HEK293 (cell line): Measurements from ENCODE around the gene PARD3.

ENCODE experiments used
- CTCF ChIA-PET: fragments of 350-600 bp; formaldehyde crosslinking; extraction: SDS; loops from one replicate; lab custom pipeline; 2021; ENCODE audit warnings: antibody characterized with exemption; lab: Yijun Ruan, JAX
- POLR2A ChIA-PET: fragments of 300-600 bp; formaldehyde crosslinking; extraction: SDS; loops from one replicate; lab custom pipeline; 2020; ENCODE audit warnings: antibody characterized with exemption, inconsistent platforms; lab: Yijun Ruan, JAX
- H3K27ac ChIP-seq: fragments of 200-500 bp; sonication (Bioruptor generic); 2 replicates; pipeline ENCODE4 v1.5.1; 2014; ENCODE audit warnings: low read depth, low read length, control low read depth, inconsistent platforms; ENCODE audit errors: extremely low read depth
- H3K36me3 ChIP-seq, 2 experiments: fragments of 200-500 bp in 1 of 2; sonication (Bioruptor generic) in 1 of 2; 1 replicate in 1 of 2; 2 replicates in 1 of 2; pipeline ENCODE4 v1.5.1; 2014 to 2017; ENCODE audit warnings: inconsistent platforms in 2 of 2, low read length in 2 of 2; ENCODE audit not compliant: control insufficient read depth in 2 of 2, insufficient read depth in 1 of 2
- H3K4me1 ChIP-seq: fragments of 200-500 bp; sonication (Bioruptor generic); 2 replicates; pipeline ENCODE4 v1.5.1; 2014; ENCODE audit warnings: mild to moderate bottlenecking, low read length, inconsistent platforms; ENCODE audit not compliant: control insufficient read depth, insufficient read depth
- H3K4me3 ChIP-seq: 2 replicates; pipeline ENCODE4 v1.5.1; 2011; ENCODE audit warnings: low read depth, mild to moderate bottlenecking, control low read depth, low read length, moderate library complexity
- H3K9me3 ChIP-seq: fragments of 200-500 bp; sonication (Bioruptor generic); 2 replicates; pipeline ENCODE4 v1.5.1; 2014; ENCODE audit warnings: low read depth, low read length, inconsistent platforms; ENCODE audit not compliant: control insufficient read depth, insufficient read depth
- BCL11B ChIP-seq: fragments of 450-650 bp; formaldehyde crosslinking; IDR thresholded peaks from 2 replicates; pipeline ENCODE4 v1.5.1; 2016; ENCODE audit warnings: low read depth, missing biosample characterization, missing genetic modification characterization
- HOXD13 ChIP-seq: sonication (generic); formaldehyde crosslinking; IDR thresholded peaks from 2 replicates; pipeline ENCODE4 v1.8.0; 2022; ENCODE audit warnings: missing genetic modification reagents, borderline replicate concordance
- IKZF3 ChIP-seq: fragments of 450-650 bp; IDR thresholded peaks from 2 replicates; pipeline ENCODE4 v1.5.0; 2018; ENCODE audit warnings: missing biosample characterization, mild to moderate bottlenecking, missing genetic modification characterization, moderate library complexity
- ZNF10 ChIP-seq: fragments of 450-650 bp; formaldehyde crosslinking; IDR thresholded peaks from 2 replicates; pipeline ENCODE4 v1.5.1; 2017; ENCODE audit warnings: missing biosample characterization, missing genetic modification characterization
- ZNF121 ChIP-seq: fragments of 450-650 bp; formaldehyde crosslinking; IDR thresholded peaks from 2 replicates; pipeline ENCODE4 v1.5.1; 2016; ENCODE audit warnings: missing biosample characterization, missing genetic modification characterization
- ZNF23 ChIP-seq: fragments of 450-650 bp; formaldehyde crosslinking; IDR thresholded peaks from 2 replicates; pipeline ENCODE4 v1.5.1; 2016; ENCODE audit warnings: missing biosample characterization, missing genetic modification characterization, borderline replicate concordance
- ZNF324 ChIP-seq: fragments of 450-650 bp; formaldehyde crosslinking; IDR thresholded peaks from 2 replicates; pipeline ENCODE4 v1.5.1; 2016; ENCODE audit warnings: missing biosample characterization, missing genetic modification characterization
- ZNF335 ChIP-seq: fragments of 450-650 bp; formaldehyde crosslinking; conservative IDR thresholded peaks from 2 replicates; pipeline ENCODE4 v1.5.1; 2016; ENCODE audit warnings: missing biosample characterization, missing genetic modification characterization
- ZNF350 ChIP-seq: fragments of 450-650 bp; formaldehyde crosslinking; IDR thresholded peaks from 2 replicates; pipeline ENCODE4 v1.5.0; 2017; ENCODE audit warnings: missing biosample characterization, mild to moderate bottlenecking, missing genetic modification characterization
- ZNF366 ChIP-seq: fragments of 450-650 bp; formaldehyde crosslinking; conservative IDR thresholded peaks from 2 replicates; pipeline ENCODE4 v1.5.1; 2016; ENCODE audit warnings: missing biosample characterization, missing genetic modification characterization
- ZNF433 ChIP-seq: fragments of 450-650 bp; formaldehyde crosslinking; IDR thresholded peaks from 2 replicates; pipeline ENCODE4 v1.5.1; 2016; ENCODE audit warnings: missing biosample characterization, missing genetic modification characterization, low read depth
- ZNF501 ChIP-seq: fragments of 450-650 bp; formaldehyde crosslinking; IDR thresholded peaks from 2 replicates; pipeline ENCODE4 v1.5.1; 2016; ENCODE audit warnings: missing biosample characterization, missing genetic modification characterization
- ZNF600 ChIP-seq: fragments of 450-650 bp; formaldehyde crosslinking; IDR thresholded peaks from 2 replicates; pipeline ENCODE4 v1.5.1; 2016; ENCODE audit warnings: missing biosample characterization, missing genetic modification characterization
- ZNF624 ChIP-seq: fragments of 450-650 bp; formaldehyde crosslinking; IDR thresholded peaks from 2 replicates; pipeline ENCODE4 v1.5.1; 2017; ENCODE audit warnings: missing biosample characterization, missing genetic modification characterization
- ZNF843 ChIP-seq: fragments of 450-650 bp; formaldehyde crosslinking; IDR thresholded peaks from 2 replicates; pipeline ENCODE4 v1.5.1; 2016; ENCODE audit warnings: missing biosample characterization, missing genetic modification characterization
- ZSCAN30 ChIP-seq: fragments of 450-650 bp; IDR thresholded peaks from 2 replicates; pipeline ENCODE4 v1.5.1; 2018; ENCODE audit warnings: missing biosample characterization, mild to moderate bottlenecking, missing genetic modification characterization, moderate library complexity
- TF ChIP-seq, protein P1 (sequence below): fragments of 450-650 bp; formaldehyde crosslinking; IDR thresholded peaks from 2 replicates; pipeline ENCODE4 v1.5.1; 2017; ENCODE audit warnings: missing biosample characterization, missing genetic modification characterization
- TF ChIP-seq, protein P2 (sequence below): fragments of 450-650 bp; formaldehyde crosslinking; IDR thresholded peaks from 2 replicates; pipeline ENCODE4 v1.5.1; 2016; ENCODE audit warnings: missing biosample characterization, missing genetic modification characterization
- TF ChIP-seq, protein P3 (sequence below): sonication (generic); formaldehyde crosslinking; IDR thresholded peaks from 2 replicates; pipeline ENCODE4 v1.8.1; 2022; ENCODE audit warnings: mild to moderate bottlenecking, moderate library complexity, missing genetic modification reagents
- TF ChIP-seq, protein P4 (sequence below): fragments of 450-650 bp; formaldehyde crosslinking; IDR thresholded peaks from 2 replicates; pipeline ENCODE4 v1.5.1; 2017; ENCODE audit warnings: missing biosample characterization, mild to moderate bottlenecking, missing genetic modification characterization, moderate library complexity
- TF ChIP-seq, protein P5 (sequence below): fragments of 450-650 bp; formaldehyde crosslinking; IDR thresholded peaks from 2 replicates; pipeline ENCODE4 v1.5.1; 2016; ENCODE audit warnings: missing biosample characterization, missing genetic modification characterization
- TF ChIP-seq, protein P6 (sequence below): fragments of 450-650 bp; formaldehyde crosslinking; IDR thresholded peaks from 2 replicates; pipeline ENCODE4 v1.5.1; 2016; ENCODE audit warnings: missing biosample characterization, missing genetic modification characterization

The PARD3 gene

DNA sequence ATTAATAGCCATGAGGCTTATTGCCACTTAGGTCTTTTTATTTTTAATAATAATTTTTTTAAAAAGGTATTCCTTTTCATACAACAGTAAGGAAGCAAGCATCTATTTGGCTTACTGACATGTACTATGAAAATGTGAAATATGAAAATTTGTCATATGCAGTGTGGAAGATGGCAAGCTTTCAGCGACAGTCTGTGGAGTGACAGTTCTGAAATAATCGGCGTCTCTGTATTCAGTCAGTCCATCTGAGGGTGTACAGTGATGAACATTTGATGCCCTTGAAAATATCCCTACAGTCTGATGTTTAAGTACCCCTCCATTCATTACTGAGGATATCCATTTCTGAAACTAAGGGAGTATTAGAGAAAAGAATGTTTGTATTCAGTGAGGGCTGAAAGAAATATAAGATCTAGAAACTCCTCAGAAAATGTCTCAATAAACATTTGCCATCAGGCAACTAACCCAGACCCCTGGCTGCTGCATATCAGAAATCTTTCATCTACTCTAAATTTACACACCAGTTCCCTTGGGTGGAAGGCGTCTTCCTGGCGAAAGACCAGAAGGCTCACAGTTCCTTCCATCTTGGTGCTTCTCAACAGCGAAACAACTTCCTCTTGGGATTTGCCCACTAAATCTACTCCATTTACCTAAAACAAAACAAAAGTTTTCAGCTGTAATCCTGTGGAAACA lies 440.6 kb downstream of the PARD3 start:
- no peak overlapping the region for H3K4me3 ChIP-seq
- H3K9me3 ChIP-seq, result no peaks in the 10 kb centered on the region
- H3K4me1 ChIP-seq, result no peaks in the 10 kb centered on the region
- CTCF ChIA-PET, result no interaction called here
- POLR2A ChIA-PET, result no interaction called here
- peaks cover 3 to 5% of the 10 kb centered on the region in 2 experiments; a peak in 2 of 3 replicates for H3K36me3 ChIP-seq
- TF ChIP-seq, protein P1, sequence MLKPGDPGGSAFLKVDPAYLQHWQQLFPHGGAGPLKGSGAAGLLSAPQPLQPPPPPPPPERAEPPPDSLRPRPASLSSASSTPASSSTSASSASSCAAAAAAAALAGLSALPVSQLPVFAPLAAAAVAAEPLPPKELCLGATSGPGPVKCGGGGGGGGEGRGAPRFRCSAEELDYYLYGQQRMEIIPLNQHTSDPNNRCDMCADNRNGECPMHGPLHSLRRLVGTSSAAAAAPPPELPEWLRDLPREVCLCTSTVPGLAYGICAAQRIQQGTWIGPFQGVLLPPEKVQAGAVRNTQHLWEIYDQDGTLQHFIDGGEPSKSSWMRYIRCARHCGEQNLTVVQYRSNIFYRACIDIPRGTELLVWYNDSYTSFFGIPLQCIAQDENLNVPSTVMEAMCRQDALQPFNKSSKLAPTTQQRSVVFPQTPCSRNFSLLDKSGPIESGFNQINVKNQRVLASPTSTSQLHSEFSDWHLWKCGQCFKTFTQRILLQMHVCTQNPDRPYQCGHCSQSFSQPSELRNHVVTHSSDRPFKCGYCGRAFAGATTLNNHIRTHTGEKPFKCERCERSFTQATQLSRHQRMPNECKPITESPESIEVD, result no peak
- TF ChIP-seq ZNF23, result no peak
- no peak overlapping the region for H3K27ac ChIP-seq

DNA sequence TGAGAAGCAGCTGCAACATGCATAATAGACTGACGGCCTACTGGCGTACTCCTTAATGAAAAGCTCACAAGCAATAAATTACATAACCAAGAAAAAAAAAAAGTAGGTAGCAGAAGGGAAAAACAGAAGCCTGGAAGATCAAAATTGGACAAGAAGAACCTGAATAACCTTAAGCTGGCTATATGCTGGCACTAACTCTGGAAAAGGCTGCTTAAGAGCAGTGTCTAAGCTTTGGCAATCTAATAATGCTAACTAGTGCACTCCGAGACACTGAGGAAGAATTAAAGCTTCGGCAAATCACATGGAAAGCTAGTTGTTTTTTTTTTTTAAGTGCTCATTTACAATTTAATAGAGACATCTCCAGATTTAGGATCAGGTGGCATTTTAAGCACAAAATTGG lies 441.9 kb downstream of the PARD3 start:
- CTCF ChIA-PET, result interaction anchor here (0.6 to 0.9 kb wide), 4 partner anchors 19 to 70 kb away, joined by 3 to 8 read pairs (median 5); no protein-coding TSS in a partner anchor
- Histone ChIP-seq H3K27ac (no peak overlapping the region), H3K9me3 (no peaks in the 10 kb centered on the region), H3K4me3 (no peak overlapping the region), H3K36me3 (peaks cover 3 to 5% of the 10 kb centered on the region in 2 experiments; a peak in 2 of 3 replicates), H3K4me1 (no peaks in the 10 kb centered on the region)
- TF ChIP-seq, protein P2, sequence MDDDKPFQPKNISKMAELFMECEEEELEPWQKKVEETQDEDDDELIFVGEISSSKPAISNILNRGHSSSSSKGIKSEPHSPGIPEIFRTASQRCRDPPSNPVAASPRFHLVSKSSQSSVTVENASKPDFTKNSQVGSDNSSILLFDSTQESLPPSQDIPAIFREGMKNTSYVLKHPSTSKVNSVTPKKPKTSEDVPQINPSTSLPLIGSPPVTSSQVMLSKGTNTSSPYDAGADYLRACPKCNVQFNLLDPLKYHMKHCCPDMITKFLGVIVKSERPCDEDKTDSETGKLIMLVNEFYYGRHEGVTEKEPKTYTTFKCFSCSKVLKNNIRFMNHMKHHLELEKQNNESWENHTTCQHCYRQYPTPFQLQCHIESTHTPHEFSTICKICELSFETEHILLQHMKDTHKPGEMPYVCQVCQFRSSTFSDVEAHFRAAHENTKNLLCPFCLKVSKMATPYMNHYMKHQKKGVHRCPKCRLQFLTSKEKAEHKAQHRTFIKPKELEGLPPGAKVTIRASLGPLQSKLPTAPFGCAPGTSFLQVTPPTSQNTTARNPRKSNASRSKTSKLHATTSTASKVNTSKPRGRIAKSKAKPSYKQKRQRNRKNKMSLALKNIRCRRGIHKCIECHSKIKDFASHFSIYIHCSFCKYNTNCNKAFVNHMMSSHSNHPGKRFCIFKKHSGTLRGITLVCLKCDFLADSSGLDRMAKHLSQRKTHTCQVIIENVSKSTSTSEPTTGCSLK (tag by site-specific recombination), result no peak
- TF ChIP-seq ZNF10 (tag by site-specific recombination) (no peak), ZNF600 (tag by site-specific recombination) (no peak), ZNF501 (tag by site-specific recombination) (no peak), ZNF366 (tag by site-specific recombination) (no peak), ZNF324 (no peak), ZNF23 (no peak), ZNF433 (tag by site-specific recombination) (no peak)
- TF ChIP-seq, protein P3, sequence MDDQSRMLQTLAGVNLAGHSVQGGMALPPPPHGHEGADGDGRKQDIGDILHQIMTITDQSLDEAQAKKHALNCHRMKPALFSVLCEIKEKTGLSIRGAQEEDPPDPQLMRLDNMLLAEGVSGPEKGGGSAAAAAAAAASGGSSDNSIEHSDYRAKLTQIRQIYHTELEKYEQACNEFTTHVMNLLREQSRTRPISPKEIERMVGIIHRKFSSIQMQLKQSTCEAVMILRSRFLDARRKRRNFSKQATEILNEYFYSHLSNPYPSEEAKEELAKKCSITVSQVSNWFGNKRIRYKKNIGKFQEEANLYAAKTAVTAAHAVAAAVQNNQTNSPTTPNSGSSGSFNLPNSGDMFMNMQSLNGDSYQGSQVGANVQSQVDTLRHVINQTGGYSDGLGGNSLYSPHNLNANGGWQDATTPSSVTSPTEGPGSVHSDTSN, result no peak
- POLR2A ChIA-PET, result no interaction called here

DNA sequence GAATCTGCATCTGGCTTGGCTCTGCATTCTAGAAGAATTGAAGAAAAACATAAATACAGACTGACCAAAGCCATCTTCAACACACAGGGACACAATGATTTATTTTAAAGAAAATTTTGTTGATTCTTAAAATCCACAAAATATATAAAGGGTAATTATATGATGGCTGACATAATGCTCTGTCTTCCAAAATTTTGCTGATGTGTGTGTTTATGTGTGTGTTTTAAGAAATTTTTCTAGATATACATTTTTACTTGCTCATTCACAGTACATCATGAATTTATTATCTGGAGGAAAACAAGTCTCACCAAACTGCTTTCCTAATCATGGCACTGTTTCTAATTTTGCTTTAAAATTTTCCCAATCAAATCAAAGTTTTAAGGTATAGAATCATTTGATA lies 442.6 kb downstream of the PARD3 start:
- Histone ChIP-seq H3K4me3 (no peak overlapping the region), H3K9me3 (no peaks in the 10 kb centered on the region), H3K27ac (no peak overlapping the region), H3K4me1 (no peaks in the 10 kb centered on the region), H3K36me3 (peaks cover 4 to 5% of the 10 kb centered on the region in 2 experiments; a peak in 2 of 3 replicates)
- POLR2A ChIA-PET, result no interaction called here
- CTCF ChIA-PET, result interaction anchor here (0.6 to 1.1 kb wide), 2 partner anchors 69 to 265 kb away, joined by 4 to 6 read pairs; no protein-coding TSS in a partner anchor
- TF ChIP-seq IKZF3 (tag by site-specific recombination) (no peak), HOXD13 (CRISPR knock-in tag) (no peak), ZNF121 (no peak), BCL11B (tag by site-specific recombination) (no peak), ZNF335 (no peak), ZNF843 (tag by site-specific recombination) (no peak), ZSCAN30 (tag by site-specific recombination) (no peak), ZNF23 (no peak), ZNF350 (tag by site-specific recombination) (no peak), ZNF624 (tag by site-specific recombination) (no peak)
- TF ChIP-seq, protein P4, sequence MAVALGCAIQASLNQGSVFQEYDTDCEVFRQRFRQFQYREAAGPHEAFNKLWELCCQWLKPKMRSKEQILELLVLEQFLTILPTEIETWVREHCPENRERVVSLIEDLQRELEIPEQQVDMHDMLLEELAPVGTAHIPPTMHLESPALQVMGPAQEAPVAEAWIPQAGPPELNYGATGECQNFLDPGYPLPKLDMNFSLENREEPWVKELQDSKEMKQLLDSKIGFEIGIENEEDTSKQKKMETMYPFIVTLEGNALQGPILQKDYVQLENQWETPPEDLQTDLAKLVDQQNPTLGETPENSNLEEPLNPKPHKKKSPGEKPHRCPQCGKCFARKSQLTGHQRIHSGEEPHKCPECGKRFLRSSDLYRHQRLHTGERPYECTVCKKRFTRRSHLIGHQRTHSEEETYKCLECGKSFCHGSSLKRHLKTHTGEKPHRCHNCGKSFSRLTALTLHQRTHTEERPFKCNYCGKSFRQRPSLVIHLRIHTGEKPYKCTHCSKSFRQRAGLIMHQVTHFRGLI, result no peak
- TF ChIP-seq, protein P5, sequence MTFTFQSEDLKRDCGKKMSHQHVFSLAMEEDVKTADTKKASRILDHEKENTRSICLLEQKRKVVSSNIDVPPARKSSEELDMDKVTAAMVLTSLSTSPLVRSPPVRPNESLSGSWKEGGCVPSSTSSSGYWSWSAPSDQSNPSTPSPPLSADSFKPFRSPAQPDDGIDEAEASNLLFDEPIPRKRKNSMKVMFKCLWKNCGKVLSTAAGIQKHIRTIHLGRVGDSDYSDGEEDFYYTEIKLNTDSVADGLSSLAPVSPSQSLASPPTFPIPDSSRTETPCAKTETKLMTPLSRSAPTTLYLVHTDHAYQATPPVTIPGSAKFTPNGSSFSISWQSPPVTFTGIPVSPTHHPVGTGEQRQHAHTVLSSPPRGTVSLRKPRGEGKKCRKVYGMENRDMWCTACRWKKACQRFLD (tag by site-specific recombination), result no peak
- TF ChIP-seq, protein P6, sequence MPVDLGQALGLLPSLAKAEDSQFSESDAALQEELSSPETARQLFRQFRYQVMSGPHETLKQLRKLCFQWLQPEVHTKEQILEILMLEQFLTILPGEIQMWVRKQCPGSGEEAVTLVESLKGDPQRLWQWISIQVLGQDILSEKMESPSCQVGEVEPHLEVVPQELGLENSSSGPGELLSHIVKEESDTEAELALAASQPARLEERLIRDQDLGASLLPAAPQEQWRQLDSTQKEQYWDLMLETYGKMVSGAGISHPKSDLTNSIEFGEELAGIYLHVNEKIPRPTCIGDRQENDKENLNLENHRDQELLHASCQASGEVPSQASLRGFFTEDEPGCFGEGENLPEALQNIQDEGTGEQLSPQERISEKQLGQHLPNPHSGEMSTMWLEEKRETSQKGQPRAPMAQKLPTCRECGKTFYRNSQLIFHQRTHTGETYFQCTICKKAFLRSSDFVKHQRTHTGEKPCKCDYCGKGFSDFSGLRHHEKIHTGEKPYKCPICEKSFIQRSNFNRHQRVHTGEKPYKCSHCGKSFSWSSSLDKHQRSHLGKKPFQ (tag by site-specific recombination), result no peak
